ENCODE measurements around the gene ARHGAP24.

The ARHGAP24 gene

GRCh38 chr4:85828027-85828890, 353.3 kb downstream of the ARHGAP24 start:
- ChIA-PET CTCF (interaction anchor here (1.1 kb wide), 2 partner anchors 32 to 140 kb away, joined by 3 to 6 read pairs; no protein-coding TSS in a partner anchor), POLR2A (no interaction called here)
- no peaks in the 10 kb centered on the region for H3K27me3 ChIP-seq (replicated peaks in 2 of 5; ENCODE audit: control insufficient read depth in 4 of 5, insufficient read depth in 5 of 5, low read length in 4 of 5)
- no peak overlapping the region for H3K27ac ChIP-seq (ENCODE audit: insufficient read depth in 1 of 2, low read depth in 1 of 2, low read length in 2 of 2, poor library complexity in 1 of 2, severe bottlenecking in 2 of 2)
- H3K9me3 ChIP-seq (ENCODE audit: control extremely low read depth in 1 of 5, control insufficient read depth in 4 of 5, insufficient read depth in 2 of 5, low read depth in 1 of 5, low read length in 4 of 5), result no peaks in the 10 kb centered on the region
- DNase-seq, result no peak
- H3K4me3 ChIP-seq (ENCODE audit: control insufficient read depth in 1 of 7, extremely low read depth in 1 of 7, insufficient read depth in 4 of 7, low read depth in 2 of 7, low read length in 6 of 7), result no peak overlapping the region
- 97% methylated on average over 7 of the region's 13 CpGs for WGBS (ENCODE audit: insufficient coverage)
- H3K36me3 ChIP-seq (ENCODE audit: control insufficient read depth in 4 of 4, insufficient read depth in 4 of 4, low read length in 3 of 4), result no peaks in the 10 kb centered on the region
- peaks cover 0 to 9% (median 6%) of the 10 kb centered on the region in 4 experiments for H3K4me1 ChIP-seq (ENCODE audit: control extremely low read depth in 1 of 4, control insufficient read depth in 4 of 4, insufficient read depth in 4 of 4, low read length in 3 of 4)

GRCh38 chr4:85829276-85830051, 354.5 kb downstream of the ARHGAP24 start:
- Histone ChIP-seq H3K27ac (ENCODE audit: insufficient read depth in 1 of 2, low read depth in 1 of 2, low read length in 2 of 2, poor library complexity in 1 of 2, severe bottlenecking in 2 of 2) (no peak overlapping the region), H3K4me3 (ENCODE audit: control insufficient read depth in 1 of 7, extremely low read depth in 1 of 7, insufficient read depth in 4 of 7, low read depth in 2 of 7, low read length in 6 of 7) (no peak overlapping the region), H3K4me1 (ENCODE audit: control extremely low read depth in 1 of 4, control insufficient read depth in 4 of 4, insufficient read depth in 4 of 4, low read length in 3 of 4) (peaks cover 0 to 9% (median 6%) of the 10 kb centered on the region in 4 experiments), H3K36me3 (ENCODE audit: control insufficient read depth in 4 of 4, insufficient read depth in 4 of 4, low read length in 3 of 4) (no peaks in the 10 kb centered on the region), H3K9me3 (ENCODE audit: control extremely low read depth in 1 of 5, control insufficient read depth in 4 of 5, insufficient read depth in 2 of 5, low read depth in 1 of 5, low read length in 4 of 5) (no peaks in the 10 kb centered on the region), H3K27me3 (replicated peaks in 2 of 5; ENCODE audit: control insufficient read depth in 4 of 5, insufficient read depth in 5 of 5, low read length in 4 of 5) (no peaks in the 10 kb centered on the region)
- DNase-seq, result no peak
- 85% methylated on average over 2 of the region's 2 CpGs for WGBS (ENCODE audit: insufficient coverage)
- ChIA-PET POLR2A (no interaction called here), CTCF (no interaction called here)

- Histone ChIP-seq H3K27me3 (replicated peaks in 2 of 5; ENCODE audit: control insufficient read depth in 4 of 5, insufficient read depth in 5 of 5, low read length in 4 of 5) (no peaks in the 10 kb centered on the region), H3K36me3 (ENCODE audit: control insufficient read depth in 4 of 4, insufficient read depth in 4 of 4, low read length in 3 of 4) (no peaks in the 10 kb centered on the region), H3K4me3 (ENCODE audit: control insufficient read depth in 1 of 7, extremely low read depth in 1 of 7, insufficient read depth in 4 of 7, low read depth in 2 of 7, low read length in 6 of 7) (no peak overlapping the region), H3K27ac (ENCODE audit: insufficient read depth in 1 of 2, low read depth in 1 of 2, low read length in 2 of 2, poor library complexity in 1 of 2, severe bottlenecking in 2 of 2) (no peak overlapping the region), H3K4me1 (ENCODE audit: control extremely low read depth in 1 of 4, control insufficient read depth in 4 of 4, insufficient read depth in 4 of 4, low read length in 3 of 4) (no peaks in the 10 kb centered on the region), H3K9me3 (ENCODE audit: control extremely low read depth in 1 of 5, control insufficient read depth in 4 of 5, insufficient read depth in 2 of 5, low read depth in 1 of 5, low read length in 4 of 5) (no peaks in the 10 kb centered on the region)
- ChIA-PET POLR2A (interaction anchor here (0.7 kb wide), 1 partner anchor 771 kb away, joined by 4 read pairs; no protein-coding TSS in a partner anchor), CTCF (no interaction called here)
- no peak for DNase-seq
- no CpG with 5 or more reads among the region's 3 CpGs for WGBS (ENCODE audit: insufficient coverage)
These were observed 356.7 kb downstream of the ARHGAP24 start for GRCh38 chr4:85831647-85832046.

GRCh38 chr4:85833302-85833701, 358.4 kb downstream of the ARHGAP24 start:
- ChIA-PET POLR2A (no interaction called here), CTCF (no interaction called here)
- DNase-seq, result no peak
- 100% methylated on average over 1 of the region's 3 CpGs for WGBS (ENCODE audit: insufficient coverage)
- H3K36me3 ChIP-seq (ENCODE audit: control insufficient read depth in 4 of 4, insufficient read depth in 4 of 4, low read length in 3 of 4), result no peaks in the 10 kb centered on the region
- H3K4me3 ChIP-seq (ENCODE audit: control insufficient read depth in 1 of 7, extremely low read depth in 1 of 7, insufficient read depth in 4 of 7, low read depth in 2 of 7, low read length in 6 of 7), result no peak overlapping the region
- H3K27ac ChIP-seq (ENCODE audit: insufficient read depth in 1 of 2, low read depth in 1 of 2, low read length in 2 of 2, poor library complexity in 1 of 2, severe bottlenecking in 2 of 2), result no peak overlapping the region
- H3K27me3 ChIP-seq (replicated peaks in 2 of 5; ENCODE audit: control insufficient read depth in 4 of 5, insufficient read depth in 5 of 5, low read length in 4 of 5), result no peaks in the 10 kb centered on the region
- H3K9me3 ChIP-seq (ENCODE audit: control extremely low read depth in 1 of 5, control insufficient read depth in 4 of 5, insufficient read depth in 2 of 5, low read depth in 1 of 5, low read length in 4 of 5), result no peaks in the 10 kb centered on the region
- no peaks in the 10 kb centered on the region for H3K4me1 ChIP-seq (ENCODE audit: control extremely low read depth in 1 of 4, control insufficient read depth in 4 of 4, insufficient read depth in 4 of 4, low read length in 3 of 4)

GRCh38 chr4:85834934-85835333, 360.0 kb downstream of the ARHGAP24 start:
- no peaks in the 10 kb centered on the region for H3K27me3 ChIP-seq (replicated peaks in 2 of 5; ENCODE audit: control insufficient read depth in 4 of 5, insufficient read depth in 5 of 5, low read length in 4 of 5)
- WGBS (ENCODE audit: insufficient coverage), result 100% methylated on average over 6 of the region's 6 CpGs
- H3K4me3 ChIP-seq (ENCODE audit: control insufficient read depth in 1 of 7, extremely low read depth in 1 of 7, insufficient read depth in 4 of 7, low read depth in 2 of 7, low read length in 6 of 7), result no peak overlapping the region
- no peaks in the 10 kb centered on the region for H3K9me3 ChIP-seq (ENCODE audit: control extremely low read depth in 1 of 5, control insufficient read depth in 4 of 5, insufficient read depth in 2 of 5, low read depth in 1 of 5, low read length in 4 of 5)
- no peaks in the 10 kb centered on the region for H3K4me1 ChIP-seq (ENCODE audit: control extremely low read depth in 1 of 4, control insufficient read depth in 4 of 4, insufficient read depth in 4 of 4, low read length in 3 of 4)
- no peak overlapping the region for H3K27ac ChIP-seq (ENCODE audit: insufficient read depth in 1 of 2, low read depth in 1 of 2, low read length in 2 of 2, poor library complexity in 1 of 2, severe bottlenecking in 2 of 2)
- POLR2A ChIA-PET, result no interaction called here
- CTCF ChIA-PET, result interaction anchor here (1.0 kb wide), 1 partner anchor 27 kb away, joined by 3 read pairs; no protein-coding TSS in a partner anchor
- H3K36me3 ChIP-seq (ENCODE audit: control insufficient read depth in 4 of 4, insufficient read depth in 4 of 4, low read length in 3 of 4), result no peaks in the 10 kb centered on the region
- no peak for DNase-seq

GRCh38 chr4:85836588-85837438, 361.9 kb downstream of the ARHGAP24 start:
- ChIA-PET CTCF (interaction anchor here (1.1 kb wide), 1 partner anchor 38 kb away, joined by 3 read pairs; no protein-coding TSS in a partner anchor), POLR2A (no interaction called here)
- Histone ChIP-seq H3K4me3 (ENCODE audit: control insufficient read depth in 1 of 7, extremely low read depth in 1 of 7, insufficient read depth in 4 of 7, low read depth in 2 of 7, low read length in 6 of 7) (no peak overlapping the region), H3K4me1 (ENCODE audit: control extremely low read depth in 1 of 4, control insufficient read depth in 4 of 4, insufficient read depth in 4 of 4, low read length in 3 of 4) (peaks cover 0 to 1% (median 0%) of the 10 kb centered on the region in 4 experiments), H3K27ac (ENCODE audit: insufficient read depth in 1 of 2, low read depth in 1 of 2, low read length in 2 of 2, poor library complexity in 1 of 2, severe bottlenecking in 2 of 2) (no peak overlapping the region), H3K9me3 (ENCODE audit: control extremely low read depth in 1 of 5, control insufficient read depth in 4 of 5, insufficient read depth in 2 of 5, low read depth in 1 of 5, low read length in 4 of 5) (no peaks in the 10 kb centered on the region), H3K27me3 (replicated peaks in 2 of 5; ENCODE audit: control insufficient read depth in 4 of 5, insufficient read depth in 5 of 5, low read length in 4 of 5) (no peaks in the 10 kb centered on the region), H3K36me3 (ENCODE audit: control insufficient read depth in 4 of 4, insufficient read depth in 4 of 4, low read length in 3 of 4) (no peaks in the 10 kb centered on the region)
- DNase-seq, result no peak
- 100% methylated on average over 2 of the region's 3 CpGs for WGBS (ENCODE audit: insufficient coverage)

Measured in common myeloid progenitor, CD34-positive (primary cell).